ENCODE data around the gene TFCP2L1.

GRCh38 chr2:121167411-121167810 lies 117.6 kb downstream of the TFCP2L1 start:
- TF ChIP-seq, protein P1, sequence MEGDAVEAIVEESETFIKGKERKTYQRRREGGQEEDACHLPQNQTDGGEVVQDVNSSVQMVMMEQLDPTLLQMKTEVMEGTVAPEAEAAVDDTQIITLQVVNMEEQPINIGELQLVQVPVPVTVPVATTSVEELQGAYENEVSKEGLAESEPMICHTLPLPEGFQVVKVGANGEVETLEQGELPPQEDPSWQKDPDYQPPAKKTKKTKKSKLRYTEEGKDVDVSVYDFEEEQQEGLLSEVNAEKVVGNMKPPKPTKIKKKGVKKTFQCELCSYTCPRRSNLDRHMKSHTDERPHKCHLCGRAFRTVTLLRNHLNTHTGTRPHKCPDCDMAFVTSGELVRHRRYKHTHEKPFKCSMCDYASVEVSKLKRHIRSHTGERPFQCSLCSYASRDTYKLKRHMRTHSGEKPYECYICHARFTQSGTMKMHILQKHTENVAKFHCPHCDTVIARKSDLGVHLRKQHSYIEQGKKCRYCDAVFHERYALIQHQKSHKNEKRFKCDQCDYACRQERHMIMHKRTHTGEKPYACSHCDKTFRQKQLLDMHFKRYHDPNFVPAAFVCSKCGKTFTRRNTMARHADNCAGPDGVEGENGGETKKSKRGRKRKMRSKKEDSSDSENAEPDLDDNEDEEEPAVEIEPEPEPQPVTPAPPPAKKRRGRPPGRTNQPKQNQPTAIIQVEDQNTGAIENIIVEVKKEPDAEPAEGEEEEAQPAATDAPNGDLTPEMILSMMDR (IDR thresholded peaks at IDR 0.05 in 8 of 11, conservative IDR thresholded peaks at IDR 0.05 in 3 of 11), result no peak
- no peak for TF ChIP-seq POLR2AphosphoS5 (IDR thresholded peaks at IDR 0.05)
- TF ChIP-seq POLR2A (IDR thresholded peaks at IDR 0.05), result no peak

Measured in spleen (tissue), 7 donors.